Measurements from ENCODE around the gene ZNF521.

The ZNF521 gene

DNA sequence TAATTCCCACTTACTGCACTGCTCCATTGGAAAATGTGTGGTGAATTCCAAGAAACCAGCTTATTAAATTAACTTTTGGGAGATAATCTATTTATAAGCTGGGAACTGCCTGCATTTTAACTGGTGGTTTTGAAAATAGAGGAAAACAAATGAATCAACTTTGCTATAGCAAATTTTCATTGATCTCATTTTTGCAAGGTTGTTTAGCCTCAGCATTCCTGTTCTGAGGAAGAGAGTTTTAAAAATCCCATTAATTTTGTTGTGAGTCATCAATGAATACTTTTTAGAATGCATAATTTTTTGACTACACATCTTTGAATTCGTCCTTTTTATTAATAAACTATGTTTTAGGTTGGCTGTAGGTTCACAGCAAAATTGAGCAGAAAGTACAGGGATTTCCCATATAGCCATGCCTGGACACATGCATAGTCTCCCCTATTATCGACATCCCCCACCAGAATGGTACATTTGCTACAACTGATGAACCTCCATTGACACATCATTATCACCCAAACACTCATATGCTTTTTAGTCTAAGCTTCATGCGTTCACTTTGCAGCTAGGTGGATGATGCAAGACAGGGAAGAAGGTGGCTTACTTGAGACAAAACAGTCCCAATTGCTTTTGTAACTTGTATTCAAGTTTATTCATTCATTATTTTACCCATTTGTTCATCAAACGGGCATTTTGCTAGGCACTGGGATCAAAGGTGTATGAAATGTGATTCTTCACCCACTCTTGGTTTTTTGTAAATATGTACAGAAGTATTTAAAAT, 106.9 kb downstream of the ZNF521 start:
- Histone ChIP-seq H3K4me3 (ENCODE audit: low read depth, low read length) (no peak overlapping the region), H3K27ac (no peak overlapping the region), H3K27me3 (ENCODE audit: insufficient read depth, low read depth, severe bottlenecking) (no peaks in the 10 kb centered on the region), H3K9me3 (ENCODE audit: severe bottlenecking) (no peaks in the 10 kb centered on the region), H3K36me3 (no peaks in the 10 kb centered on the region)
- TF ChIP-seq, protein P1, sequence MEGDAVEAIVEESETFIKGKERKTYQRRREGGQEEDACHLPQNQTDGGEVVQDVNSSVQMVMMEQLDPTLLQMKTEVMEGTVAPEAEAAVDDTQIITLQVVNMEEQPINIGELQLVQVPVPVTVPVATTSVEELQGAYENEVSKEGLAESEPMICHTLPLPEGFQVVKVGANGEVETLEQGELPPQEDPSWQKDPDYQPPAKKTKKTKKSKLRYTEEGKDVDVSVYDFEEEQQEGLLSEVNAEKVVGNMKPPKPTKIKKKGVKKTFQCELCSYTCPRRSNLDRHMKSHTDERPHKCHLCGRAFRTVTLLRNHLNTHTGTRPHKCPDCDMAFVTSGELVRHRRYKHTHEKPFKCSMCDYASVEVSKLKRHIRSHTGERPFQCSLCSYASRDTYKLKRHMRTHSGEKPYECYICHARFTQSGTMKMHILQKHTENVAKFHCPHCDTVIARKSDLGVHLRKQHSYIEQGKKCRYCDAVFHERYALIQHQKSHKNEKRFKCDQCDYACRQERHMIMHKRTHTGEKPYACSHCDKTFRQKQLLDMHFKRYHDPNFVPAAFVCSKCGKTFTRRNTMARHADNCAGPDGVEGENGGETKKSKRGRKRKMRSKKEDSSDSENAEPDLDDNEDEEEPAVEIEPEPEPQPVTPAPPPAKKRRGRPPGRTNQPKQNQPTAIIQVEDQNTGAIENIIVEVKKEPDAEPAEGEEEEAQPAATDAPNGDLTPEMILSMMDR (IDR thresholded peaks at IDR 0.05; ENCODE audit: low read depth, low read length), result no peak
- no peak for DNase-seq

DNA sequence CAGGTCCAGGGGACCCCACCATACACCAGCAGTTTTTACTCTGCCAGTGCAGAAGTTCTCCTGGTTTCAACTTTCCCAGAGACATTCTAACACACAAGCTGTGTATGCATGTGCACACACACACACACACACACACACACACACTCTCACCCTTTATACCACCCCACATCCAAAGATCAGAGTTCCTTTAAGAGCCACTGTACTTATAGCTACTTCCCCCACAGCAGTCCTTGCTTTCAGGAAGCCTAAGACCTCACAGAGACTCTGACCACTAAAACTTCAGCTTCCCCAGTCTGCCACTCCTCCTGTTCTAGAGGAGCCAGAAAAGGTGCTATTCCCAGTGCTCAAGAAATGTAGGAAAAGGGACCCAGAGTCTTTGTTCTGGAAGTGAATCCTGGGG, 107.8 kb downstream of the ZNF521 start:
- H3K36me3 ChIP-seq, result no peaks in the 10 kb centered on the region
- H3K27ac ChIP-seq, result no peak overlapping the region
- H3K9me3 ChIP-seq (ENCODE audit: severe bottlenecking), result no peaks in the 10 kb centered on the region
- no peaks in the 10 kb centered on the region for H3K27me3 ChIP-seq (ENCODE audit: insufficient read depth, low read depth, severe bottlenecking)
- TF ChIP-seq, protein P1 (IDR thresholded peaks at IDR 0.05; ENCODE audit: low read depth, low read length), result no peak
- no peak for DNase-seq
- H3K4me3 ChIP-seq (ENCODE audit: low read depth, low read length), result no peak overlapping the region

DNA sequence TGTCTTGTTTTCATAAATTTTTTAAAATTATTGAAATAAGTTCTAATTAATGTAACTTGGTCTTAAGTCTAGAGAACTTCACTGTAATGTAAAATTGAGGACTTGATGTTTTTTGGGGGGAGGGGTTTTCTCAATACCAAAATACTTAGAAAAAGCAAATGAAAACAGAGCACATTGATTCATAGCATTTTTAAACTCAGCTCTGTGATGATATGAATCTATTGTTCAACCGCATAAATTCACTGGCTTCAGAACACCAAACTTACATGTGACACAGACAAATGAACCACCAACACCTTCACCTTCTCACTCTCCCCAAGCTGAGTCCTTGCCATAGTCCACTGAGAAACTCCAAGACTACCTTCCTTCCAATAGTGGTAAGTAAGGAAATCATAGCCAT, 108.2 kb downstream of the ZNF521 start:
- no peak overlapping the region for H3K27ac ChIP-seq
- no peak for DNase-seq
- H3K4me3 ChIP-seq (ENCODE audit: low read depth, low read length), result no peak overlapping the region
- H3K36me3 ChIP-seq, result no peaks in the 10 kb centered on the region
- TF ChIP-seq, protein P1 (IDR thresholded peaks at IDR 0.05; ENCODE audit: low read depth, low read length), result no peak
- H3K9me3 ChIP-seq (ENCODE audit: severe bottlenecking), result no peaks in the 10 kb centered on the region
- no peaks in the 10 kb centered on the region for H3K27me3 ChIP-seq (ENCODE audit: insufficient read depth, low read depth, severe bottlenecking)

DNA sequence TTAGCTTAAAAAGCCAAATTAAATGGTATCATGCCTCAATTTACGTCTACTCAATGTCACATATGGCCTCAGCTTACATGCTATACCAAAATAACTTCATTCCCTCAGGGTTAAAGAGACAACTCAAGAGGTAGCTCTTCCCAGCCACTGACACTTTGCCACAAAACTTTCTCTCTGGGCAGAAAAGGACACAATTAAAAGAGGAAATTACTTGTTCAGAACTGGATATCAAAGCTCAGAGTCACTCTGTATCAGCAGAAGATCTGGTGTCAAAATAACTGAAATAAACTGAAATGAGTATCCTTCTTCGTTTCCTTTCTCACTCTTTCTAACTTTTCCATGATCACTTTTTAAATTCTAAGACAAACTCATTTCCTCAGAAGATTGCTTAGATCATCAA, 108.7 kb downstream of the ZNF521 start:
- H3K27me3 ChIP-seq (ENCODE audit: insufficient read depth, low read depth, severe bottlenecking), result no peaks in the 10 kb centered on the region
- no peak overlapping the region for H3K4me3 ChIP-seq (ENCODE audit: low read depth, low read length)
- H3K36me3 ChIP-seq, result no peaks in the 10 kb centered on the region
- no peaks in the 10 kb centered on the region for H3K9me3 ChIP-seq (ENCODE audit: severe bottlenecking)
- TF ChIP-seq, protein P1 (IDR thresholded peaks at IDR 0.05; ENCODE audit: low read depth, low read length), result no peak
- no peak overlapping the region for H3K27ac ChIP-seq
- DNase-seq, result no peak

DNA sequence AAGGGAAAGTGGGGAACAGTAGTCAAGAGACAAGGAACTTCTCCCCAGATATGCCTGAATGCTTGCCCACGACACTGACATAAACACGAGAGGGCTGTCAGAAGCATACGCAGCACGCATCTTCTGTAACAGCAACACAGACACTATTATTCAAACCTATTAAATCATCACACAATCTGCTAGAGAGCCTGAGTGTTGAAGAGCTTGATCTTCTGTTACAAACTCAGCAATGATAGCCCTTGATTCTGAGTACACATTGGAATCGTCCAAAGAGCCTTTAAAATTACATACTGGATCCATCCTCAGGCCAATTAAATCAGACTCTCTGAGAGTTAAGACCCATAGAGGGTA, 111.6 kb downstream of the ZNF521 start:
- Histone ChIP-seq H3K4me3 (ENCODE audit: low read depth, low read length) (no peak overlapping the region), H3K27me3 (ENCODE audit: insufficient read depth, low read depth, severe bottlenecking) (no peaks in the 10 kb centered on the region), H3K36me3 (no peaks in the 10 kb centered on the region), H3K9me3 (ENCODE audit: severe bottlenecking) (no peaks in the 10 kb centered on the region), H3K27ac (no peak overlapping the region)
- no peak for DNase-seq
- TF ChIP-seq, protein P1 (IDR thresholded peaks at IDR 0.05; ENCODE audit: low read depth, low read length), result no peak
